ENCODE results near the gene PCDHA7.

- no peak for TF ChIP-seq CTCF (IDR thresholded peaks at IDR 0.05)
- TF ChIP-seq POLR2A (IDR thresholded peaks at IDR 0.05) = no peak
These were observed 35.5 kb downstream of the PCDHA7 start for GRCh38 chr5:140869555-140869886.

All from adrenal gland (tissue), 5 donors.